ENCODE data around the gene ZNF133.
"Not testable (repeated sequence)": the region's sequence is repeated elsewhere in the genome, so short reads cannot be mapped to it uniquely, and the experiment has no call there.

ZNF133 gene

GRCh38 chr20:18287546-18287914, 797 bp upstream of the ZNF133 start:
- DNase-seq: no peak

GRCh38 chr20:18288749-18289267, 481 bp downstream of the ZNF133 start:
- DNase-seq: no peak

- DNase-seq: no peak
Observed at GRCh38 chr20:18289306-18289705, 979 bp downstream of the ZNF133 start.

GRCh38 chr20:18299364-18299763, 11.0 kb downstream of the ZNF133 start:
- DNase-seq: no peak

GRCh38 chr20:18304618-18305017, 16.3 kb downstream of the ZNF133 start:
- DNase-seq: no peak

- DNase-seq: no peak
Observed at GRCh38 chr20:18307301-18307700, 19.0 kb downstream of the ZNF133 start.

- DNase-seq: no peak
Observed at GRCh38 chr20:18310051-18310450, 21.7 kb downstream of the ZNF133 start.

GRCh38 chr20:18310592-18310991, 22.3 kb downstream of the ZNF133 start:
- no peak for DNase-seq

- DNase-seq: no peak
Observed at GRCh38 chr20:18312723-18313122, 24.4 kb downstream of the ZNF133 start.

- DNase-seq: no peak
Observed at GRCh38 chr20:18313411-18313810, 25.1 kb downstream of the ZNF133 start.

GRCh38 chr20:18314786-18315406, 26.6 kb downstream of the ZNF133 start:
- DNase-seq: no peak

GRCh38 chr20:18316166-18316565, 27.8 kb downstream of the ZNF133 start:
- no peak for DNase-seq

GRCh38 chr20:18321316-18321715, 33.0 kb downstream of the ZNF133 start:
- DNase-seq: no peak

GRCh38 chr20:18321976-18322950, 33.9 kb downstream of the ZNF133 start:
- DNase-seq: no peak

- no peak for DNase-seq
Observed at GRCh38 chr20:18323705-18324104, 35.4 kb downstream of the ZNF133 start.

- DNase-seq: no peak
Observed at GRCh38 chr20:18324596-18325089, 36.3 kb downstream of the ZNF133 start.

- no peak for DNase-seq
Observed at GRCh38 chr20:18326990-18327389, 38.7 kb downstream of the ZNF133 start.

GRCh38 chr20:18331694-18332093, 43.4 kb downstream of the ZNF133 start:
- DNase-seq: no peak

- not testable (repeated sequence) for DNase-seq
Observed at GRCh38 chr20:18349749-18350148, 61.4 kb downstream of the ZNF133 start.

- no peak for DNase-seq
Observed at GRCh38 chr20:18359854-18360253, 71.5 kb downstream of the ZNF133 start.

- no peak for DNase-seq
Observed at GRCh38 chr20:18360635-18361034, 72.3 kb downstream of the ZNF133 start.

GRCh38 chr20:18361678-18362077, 73.4 kb downstream of the ZNF133 start:
- DNase-seq: no peak

GRCh38 chr20:18362916-18363315, 74.6 kb downstream of the ZNF133 start:
- DNase-seq: no peak

- no peak for DNase-seq
Observed at GRCh38 chr20:18363708-18364107, 75.4 kb downstream of the ZNF133 start.
